ENCODE results near the gene HAP1.

GRCh38 chr17:41777157-41777573 is 42.7 kb upstream of the HAP1 start:
- TF ChIP-seq, protein P1, sequence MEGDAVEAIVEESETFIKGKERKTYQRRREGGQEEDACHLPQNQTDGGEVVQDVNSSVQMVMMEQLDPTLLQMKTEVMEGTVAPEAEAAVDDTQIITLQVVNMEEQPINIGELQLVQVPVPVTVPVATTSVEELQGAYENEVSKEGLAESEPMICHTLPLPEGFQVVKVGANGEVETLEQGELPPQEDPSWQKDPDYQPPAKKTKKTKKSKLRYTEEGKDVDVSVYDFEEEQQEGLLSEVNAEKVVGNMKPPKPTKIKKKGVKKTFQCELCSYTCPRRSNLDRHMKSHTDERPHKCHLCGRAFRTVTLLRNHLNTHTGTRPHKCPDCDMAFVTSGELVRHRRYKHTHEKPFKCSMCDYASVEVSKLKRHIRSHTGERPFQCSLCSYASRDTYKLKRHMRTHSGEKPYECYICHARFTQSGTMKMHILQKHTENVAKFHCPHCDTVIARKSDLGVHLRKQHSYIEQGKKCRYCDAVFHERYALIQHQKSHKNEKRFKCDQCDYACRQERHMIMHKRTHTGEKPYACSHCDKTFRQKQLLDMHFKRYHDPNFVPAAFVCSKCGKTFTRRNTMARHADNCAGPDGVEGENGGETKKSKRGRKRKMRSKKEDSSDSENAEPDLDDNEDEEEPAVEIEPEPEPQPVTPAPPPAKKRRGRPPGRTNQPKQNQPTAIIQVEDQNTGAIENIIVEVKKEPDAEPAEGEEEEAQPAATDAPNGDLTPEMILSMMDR (IDR thresholded peaks at IDR 0.05), result peak in 4 of 6 experiments; percentile 14 to 27 (median 20)
- no peak for TF ChIP-seq POLR2A (IDR thresholded peaks at IDR 0.05)

Data from esophagus squamous epithelium (tissue), 4 donors.